HG03378 (cell line): Measurements from ENCODE around the gene FOXP1.
"Not testable (repeated sequence)": the region's sequence is repeated elsewhere in the genome, so short reads cannot be mapped to it uniquely, and the experiment has no call there.

Experiments
- ATAC-seq: cut with Tn5 transposase; IDR thresholded peaks from one replicate; pipeline ENCODE4 v1.9.1; 2021; ENCODE audit warnings: mild to moderate bottlenecking, moderate library complexity; ENCODE audit not compliant: unreplicated experiment

Gene FOXP1

DNA sequence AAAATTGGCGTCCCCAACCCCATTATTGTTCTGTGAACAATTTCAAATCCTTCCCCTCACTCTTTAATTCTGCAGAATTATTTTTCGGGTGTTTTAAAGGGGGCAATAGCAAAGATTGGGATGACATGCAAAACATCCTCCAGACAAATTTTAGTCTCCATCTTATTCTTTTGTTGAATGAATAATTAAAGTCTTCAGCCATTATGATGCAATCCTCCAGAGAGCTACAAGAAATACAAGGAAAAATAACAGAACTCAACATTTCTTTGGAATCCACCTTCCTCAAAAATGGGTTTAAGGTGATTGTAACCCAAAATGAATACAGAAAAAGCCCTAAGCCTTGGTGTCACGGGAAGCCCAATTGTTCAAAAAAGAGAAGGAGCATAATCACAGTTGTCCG, 49.9 kb downstream of the FOXP1 start:
- no peak for ATAC-seq

DNA sequence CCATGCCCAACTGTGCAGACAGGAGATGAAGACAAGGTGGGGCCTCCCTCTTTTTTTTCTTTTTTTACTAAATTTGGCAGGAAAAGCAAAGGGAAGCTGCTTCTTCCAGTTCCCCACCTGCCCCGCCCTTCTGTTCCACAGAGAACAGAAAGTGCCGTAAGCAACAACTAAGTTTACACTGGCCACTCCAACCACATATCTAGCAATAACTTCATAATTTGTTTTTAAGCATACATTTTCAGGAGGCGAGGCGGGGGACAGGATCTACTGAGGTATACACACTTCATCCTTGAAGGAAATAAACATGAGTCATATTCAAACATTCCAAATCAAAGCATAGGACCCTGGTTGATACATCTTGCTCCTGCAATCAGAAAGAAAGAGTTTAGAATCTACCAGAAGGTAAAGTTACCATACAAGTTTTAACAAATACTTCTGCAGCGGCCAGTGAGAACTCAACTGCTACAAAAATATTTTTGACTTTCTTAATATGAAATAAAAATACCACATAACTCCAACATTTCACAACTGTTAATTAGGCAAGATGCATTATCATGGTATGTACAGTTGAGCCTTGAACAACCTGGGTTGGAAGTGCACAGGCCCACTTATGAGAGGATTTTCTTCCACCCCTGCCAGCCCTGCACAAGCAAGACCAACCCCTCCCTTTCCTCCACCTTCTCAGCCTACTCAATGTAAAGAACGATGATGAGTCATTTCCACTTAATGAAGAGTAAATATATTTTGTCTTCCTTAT, 50.7 kb downstream of the FOXP1 start:
- ATAC-seq, result no peak

DNA sequence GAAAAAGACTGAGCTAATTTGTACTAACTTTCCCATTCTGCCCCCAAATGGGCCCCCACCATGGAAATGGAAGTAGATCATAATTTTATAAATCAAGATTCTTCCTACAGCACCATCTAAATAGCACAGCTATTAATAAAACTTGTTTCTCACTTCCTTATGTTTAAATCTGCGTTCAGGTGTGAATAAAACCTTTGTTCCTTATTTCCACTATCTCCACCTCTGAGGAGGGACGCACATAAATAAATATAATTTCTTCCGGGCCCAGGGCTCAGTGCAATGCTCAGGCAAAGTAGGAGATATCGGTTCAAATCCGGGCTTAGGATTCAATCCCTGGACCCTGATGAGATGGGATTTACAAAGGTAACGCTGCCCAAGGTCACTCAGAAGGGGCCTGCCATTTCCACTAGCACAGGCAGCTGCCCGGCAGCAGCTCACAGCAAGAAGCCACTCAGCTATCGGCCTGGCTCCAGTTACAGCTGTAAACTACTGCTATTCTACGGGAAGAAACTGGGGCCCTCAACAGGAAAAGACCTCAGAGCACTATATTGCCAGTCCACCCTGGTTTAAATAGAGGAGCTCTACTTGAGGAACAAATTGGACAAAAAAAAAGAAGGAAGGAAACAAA, 52.5 kb downstream of the FOXP1 start:
- ATAC-seq, result no peak

DNA sequence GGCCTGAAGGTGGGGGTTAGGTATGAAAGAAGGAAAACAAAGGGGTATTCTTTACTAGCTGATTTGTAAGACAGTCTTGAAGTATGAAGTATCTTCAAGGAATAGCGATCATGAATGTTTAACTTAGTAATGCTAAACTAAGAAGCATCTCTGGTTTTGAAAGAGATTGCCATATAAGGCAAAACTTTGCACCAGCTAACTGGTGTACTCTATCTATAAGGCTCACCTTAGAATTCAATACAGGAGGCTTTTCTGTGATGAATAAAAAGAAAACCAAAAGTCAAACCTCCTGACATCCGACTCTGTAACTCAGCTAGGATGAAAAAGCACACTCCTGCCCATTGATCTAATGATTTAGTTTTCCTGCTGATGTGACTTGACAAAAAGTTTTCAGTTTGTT, 54.7 kb downstream of the FOXP1 start:
- ATAC-seq, result peak; percentile 84

DNA sequence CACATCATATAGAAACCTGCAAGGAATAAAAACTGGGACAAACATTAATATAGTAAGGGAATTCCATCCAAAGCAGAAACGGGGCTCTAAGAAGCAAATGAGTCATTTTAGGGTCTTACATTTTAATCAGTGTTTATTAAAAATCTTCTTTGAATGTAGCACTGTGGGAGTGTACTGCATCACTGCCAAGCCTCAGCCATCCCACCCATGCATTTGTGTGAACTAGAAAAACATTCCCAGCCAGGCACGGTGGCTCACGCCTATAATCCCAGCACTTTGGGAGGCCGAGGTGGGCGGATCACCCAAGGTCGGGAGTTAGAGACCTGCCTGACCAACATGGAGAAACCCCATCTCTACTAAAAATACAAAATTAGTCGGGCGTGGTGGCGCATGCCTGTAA, 57.1 kb downstream of the FOXP1 start:
- not testable (repeated sequence) for ATAC-seq

DNA sequence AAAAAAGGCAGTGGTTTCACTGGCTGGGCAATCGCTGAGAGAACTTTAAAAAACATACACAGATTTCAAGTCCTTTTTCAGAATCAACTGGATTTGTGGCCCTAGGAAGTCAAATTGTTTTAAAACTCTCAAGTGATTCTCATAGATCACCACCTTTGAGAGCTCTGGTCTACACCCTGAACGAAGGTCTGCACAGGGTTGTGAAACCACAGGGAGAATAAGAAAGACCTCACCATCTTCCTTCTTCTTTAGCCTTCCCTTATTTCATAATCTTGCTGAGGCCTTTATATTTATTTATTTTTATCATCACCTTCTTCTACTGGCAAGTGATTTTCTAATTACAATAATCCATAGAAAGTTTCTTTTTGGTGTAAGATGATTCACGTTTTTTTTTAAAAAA, 58.1 kb downstream of the FOXP1 start:
- no peak for ATAC-seq

DNA sequence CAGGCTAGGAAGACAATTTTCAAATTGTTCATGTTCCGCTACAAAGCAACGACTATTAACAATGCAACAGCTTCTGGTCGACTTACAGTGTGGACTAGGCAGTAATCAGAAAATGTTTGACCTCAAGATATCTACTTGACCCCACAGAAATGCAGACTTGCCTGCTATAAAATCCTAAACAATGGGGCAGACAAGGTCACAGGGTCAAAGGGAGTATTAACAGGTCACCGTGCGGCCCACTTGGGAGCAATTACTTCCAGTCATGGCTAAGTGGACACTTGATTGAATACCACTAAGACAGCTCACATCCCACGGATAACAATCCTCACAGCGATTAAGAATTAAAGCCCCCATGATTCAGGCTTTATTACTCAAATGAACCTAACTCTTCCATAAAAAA, 58.9 kb downstream of the FOXP1 start:
- ATAC-seq, result no peak

DNA sequence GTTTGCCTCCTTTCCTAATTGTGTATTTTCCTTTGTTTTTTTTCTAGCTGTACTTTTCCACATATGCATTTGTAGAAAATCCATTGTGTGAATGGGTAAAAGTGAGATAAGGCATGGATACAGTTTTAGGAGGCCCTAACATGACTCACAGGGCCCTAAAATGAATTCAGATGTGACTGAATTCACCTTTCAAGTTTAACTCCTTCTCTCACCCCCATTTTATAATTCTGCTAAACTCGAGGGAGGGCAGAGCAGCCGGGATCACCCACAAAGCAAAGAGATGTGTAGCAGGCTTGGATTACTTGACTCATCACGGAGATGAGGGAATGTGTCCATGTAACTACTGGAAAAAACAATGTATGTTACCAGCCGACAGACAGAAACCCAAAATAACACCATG, 59.9 kb downstream of the FOXP1 start:
- ATAC-seq, result no peak

DNA sequence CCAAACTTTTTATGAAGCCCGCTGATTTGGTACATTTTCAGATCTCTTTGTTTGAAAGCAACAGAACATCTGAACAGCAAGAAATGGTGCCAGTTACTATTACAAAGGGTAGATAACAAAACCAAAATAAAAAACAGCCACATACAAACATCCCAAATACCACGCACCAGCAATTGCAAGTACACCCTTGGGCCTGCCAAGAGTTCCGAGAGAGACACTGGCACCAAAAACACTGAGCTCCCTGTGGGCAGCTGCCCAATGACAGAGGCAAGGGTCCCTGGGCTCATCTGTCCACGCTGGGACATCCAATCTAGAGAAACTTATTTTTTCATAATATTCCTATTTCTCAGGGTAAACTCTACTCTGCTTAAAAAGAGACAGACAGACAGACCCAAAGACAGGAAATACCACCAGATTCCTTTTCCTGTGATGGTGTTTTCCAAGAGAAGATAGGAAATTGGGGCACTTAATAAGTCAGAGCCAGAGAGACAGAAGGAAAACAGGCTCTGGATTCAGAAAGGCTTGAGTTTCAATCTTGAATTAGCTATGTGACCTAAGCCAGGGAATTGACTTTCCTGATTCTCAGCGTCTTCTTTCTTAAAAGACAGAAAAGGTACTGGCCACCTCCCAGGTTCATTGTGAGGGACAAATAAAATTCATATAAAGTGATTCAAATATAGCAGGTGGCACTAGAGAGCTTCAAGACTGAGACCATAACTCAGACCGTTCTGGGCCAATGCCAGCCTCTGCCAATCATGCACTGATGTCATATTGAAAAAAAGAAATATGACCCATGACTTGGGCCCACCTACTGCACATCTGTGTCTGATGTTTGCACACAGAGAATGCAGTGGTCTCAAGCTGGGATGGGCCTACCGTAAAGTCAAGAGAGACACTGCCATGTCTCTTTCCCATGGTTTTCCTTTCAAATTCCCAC, 61.3 kb downstream of the FOXP1 start:
- no peak for ATAC-seq

DNA sequence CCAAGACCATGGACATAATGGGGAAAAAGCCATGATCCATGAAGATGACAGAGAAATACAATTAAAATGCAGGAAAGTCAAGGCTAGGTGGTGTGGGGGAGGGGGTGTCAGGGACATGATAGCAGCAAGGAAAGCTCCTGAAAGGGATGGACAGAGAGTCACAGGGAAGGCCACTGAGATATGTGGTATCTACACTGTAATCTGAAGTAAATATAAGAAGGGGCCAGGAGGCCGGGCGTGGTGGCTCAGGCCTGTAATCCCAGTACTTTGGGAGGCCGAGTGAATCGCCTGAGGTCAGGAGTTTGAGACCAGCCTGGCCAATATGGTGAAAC, 62.5 kb downstream of the FOXP1 start:
- no peak for ATAC-seq

DNA sequence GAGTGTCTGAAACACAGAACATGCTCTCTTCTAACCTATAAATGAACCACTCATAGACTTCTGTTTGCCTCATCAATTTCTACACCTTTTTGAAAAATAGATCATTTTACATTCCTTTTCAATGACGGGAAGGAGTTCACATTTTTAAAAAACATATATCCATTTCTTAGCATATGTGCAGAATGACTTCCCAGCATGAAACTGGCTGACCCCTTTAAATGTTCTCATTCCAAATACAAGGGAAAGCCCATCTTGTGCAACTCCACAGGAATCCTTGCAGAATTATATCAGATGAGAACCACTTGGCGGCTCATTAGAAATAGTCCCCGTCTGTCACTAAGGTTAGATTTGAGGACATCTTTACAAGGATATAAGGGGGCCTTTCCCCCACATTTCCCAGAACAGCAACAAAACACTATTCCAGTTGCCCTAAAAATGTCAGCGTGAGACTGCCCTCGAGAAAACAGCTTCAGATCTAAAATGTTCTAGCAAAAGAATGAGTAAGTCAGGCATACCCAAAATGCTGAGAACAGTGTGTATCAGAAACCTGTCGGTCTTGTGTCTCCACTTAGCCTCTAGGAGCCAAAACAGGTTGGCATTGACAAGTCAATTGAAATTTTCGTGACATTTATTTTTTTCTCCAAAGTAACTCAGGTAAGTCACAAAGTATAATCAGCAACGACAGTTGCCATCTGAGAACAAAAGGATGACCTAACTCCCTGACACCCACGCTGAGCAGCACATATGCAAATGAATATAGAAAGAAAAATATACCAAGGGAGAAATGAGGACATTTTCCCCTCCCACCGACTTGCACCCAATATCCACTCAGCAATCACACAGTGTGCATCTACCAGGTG, 63.1 kb downstream of the FOXP1 start:
- ATAC-seq, result no peak

DNA sequence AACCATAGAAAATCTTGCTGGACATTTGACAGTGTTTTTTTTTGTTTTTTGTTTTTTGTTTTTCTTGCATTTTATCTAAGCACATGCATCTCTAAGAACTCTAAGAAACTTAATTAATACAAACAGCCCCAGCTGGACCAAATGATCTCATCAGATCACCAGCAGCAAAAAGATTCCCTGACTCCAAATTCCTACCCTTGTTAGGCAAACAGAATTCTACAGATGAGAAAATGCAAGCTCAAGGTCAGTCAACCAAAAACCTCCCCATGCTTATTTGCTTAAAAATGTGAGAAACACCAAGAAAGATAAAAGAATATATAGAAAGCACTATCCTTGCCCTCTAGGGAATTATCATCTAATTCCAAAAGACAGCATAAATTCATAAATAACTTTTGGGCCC, 65.4 kb downstream of the FOXP1 start:
- no peak for ATAC-seq

DNA sequence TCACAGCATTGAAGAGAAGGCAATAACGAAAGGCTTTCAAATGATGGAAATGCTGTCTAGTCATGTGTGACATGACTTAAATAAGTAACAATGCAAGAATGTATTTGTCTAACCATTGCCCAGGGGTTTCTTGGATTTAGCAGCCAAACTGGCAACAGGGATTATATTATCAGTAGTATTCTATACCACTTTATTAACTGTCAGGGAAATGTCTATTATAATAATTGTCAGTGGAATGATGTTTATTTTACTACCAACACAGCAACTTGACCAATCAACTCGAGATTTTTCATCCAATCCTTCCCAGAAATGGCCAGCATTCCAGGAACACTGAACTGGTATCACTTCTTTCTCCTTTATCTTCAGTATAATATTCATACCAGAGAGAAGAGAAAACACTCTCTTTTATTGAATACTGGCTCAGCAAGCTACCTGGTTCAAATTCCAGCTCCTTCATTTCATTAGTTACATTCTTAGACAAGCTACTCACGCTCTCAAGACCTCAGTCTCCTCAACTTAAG, 66.2 kb downstream of the FOXP1 start:
- ATAC-seq, result no peak

DNA sequence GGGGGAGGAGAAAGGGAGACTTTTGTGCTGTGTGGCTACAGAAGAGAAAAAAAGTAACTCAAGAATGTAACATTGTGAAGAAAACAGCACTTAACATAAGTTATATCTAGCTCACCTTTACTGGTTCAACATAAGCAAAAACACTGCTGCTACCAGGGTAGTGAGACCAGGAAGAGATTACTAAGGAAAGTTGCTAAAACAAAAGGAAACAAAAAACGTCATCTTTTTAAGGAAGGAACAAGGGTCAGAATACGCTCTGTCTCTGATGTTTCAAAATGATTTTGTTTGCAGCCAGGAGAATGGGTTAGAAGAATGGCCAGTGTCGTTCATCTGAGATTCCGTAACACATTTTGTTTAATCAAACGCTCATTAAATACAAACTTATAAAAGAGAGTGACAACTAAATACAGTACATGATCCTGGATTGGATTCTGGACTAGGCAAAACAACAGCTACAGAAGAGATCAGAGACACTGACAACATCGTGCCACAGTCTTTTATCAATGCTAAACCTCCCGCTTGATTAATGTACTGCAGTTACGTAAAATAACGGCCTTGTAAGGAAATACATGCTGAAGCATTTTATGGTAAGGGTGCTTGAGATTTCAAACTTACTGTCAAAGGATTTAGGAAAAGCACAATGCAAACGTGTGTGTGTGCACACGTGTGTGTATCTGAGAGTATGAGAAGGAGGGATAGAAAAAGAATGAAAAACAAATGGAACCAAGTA, 67.7 kb downstream of the FOXP1 start:
- no peak for ATAC-seq

DNA sequence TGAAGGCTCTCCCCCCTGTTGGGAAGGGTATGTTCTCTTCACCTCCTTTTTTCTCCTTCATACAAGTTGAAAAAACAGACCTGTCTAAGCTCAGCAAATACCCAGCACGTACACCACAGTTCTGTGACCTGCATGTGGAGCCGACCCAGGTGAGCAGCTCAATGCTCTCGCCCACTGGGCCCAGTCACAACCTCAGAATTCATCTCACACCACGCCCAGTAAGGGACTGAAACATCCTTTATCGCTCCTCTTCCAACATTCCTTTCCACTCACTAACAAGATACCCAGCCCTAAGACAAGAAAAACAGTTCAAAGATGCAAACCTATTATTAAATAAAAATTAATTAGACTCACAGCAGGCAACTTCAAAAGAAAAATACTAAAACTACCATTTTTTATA, 68.9 kb downstream of the FOXP1 start:
- no peak for ATAC-seq

DNA sequence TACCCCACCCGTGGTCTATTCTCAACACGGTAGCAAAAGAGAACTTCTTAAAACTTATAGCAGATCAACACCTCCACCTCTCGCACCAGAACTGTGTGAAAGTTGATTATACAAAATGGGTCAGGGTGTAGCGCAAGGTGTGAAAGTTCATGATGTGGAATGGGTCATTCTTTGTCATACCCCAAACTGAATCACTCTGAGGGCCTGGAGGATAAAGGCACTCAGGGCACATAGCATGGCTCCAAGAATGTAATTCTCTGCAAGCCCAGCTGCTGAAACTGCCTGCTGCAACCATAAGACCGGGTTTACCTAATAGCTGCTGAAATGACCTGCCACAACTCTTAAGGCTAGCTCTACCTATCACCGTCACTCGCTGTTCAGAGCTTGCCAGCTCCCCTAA, 70.0 kb downstream of the FOXP1 start:
- no peak for ATAC-seq

DNA sequence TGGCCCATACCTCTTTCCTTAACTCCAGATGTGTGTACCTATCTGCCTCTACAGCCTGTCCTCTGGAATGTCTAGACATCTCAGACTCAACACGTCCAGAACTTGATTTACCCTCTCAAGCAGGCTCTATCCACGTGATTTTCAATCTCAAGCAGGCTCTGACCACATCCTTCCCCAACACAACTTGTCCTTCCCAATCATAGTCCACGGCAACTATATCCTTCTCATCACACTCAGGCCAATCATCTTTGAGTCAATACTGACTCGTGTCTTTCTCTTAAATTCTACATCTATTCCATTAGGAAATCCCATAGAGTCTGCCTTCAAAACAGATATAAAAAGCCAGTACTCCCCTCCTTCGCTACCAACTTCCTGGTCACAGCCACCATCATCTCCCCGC, 70.4 kb downstream of the FOXP1 start:
- ATAC-seq, result no peak

DNA sequence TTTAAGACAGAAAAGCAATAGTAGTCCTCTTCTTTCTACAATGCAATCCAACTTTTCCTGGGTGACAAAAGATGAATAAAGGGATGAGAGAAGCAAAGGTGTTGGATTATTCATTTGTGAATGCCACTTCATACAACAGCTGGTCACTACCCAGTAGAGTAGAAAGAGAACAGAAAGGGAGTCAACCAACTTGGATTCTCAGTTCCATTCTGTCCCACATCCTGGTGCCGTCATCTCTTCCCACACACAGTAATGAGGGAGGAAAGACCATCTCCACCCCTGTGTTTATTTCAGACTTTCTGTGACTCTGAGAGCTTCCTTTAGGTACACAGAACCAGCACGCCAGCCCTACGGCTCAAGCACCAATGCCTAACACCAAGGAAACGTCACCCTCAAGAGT, 71.0 kb downstream of the FOXP1 start:
- no peak for ATAC-seq

DNA sequence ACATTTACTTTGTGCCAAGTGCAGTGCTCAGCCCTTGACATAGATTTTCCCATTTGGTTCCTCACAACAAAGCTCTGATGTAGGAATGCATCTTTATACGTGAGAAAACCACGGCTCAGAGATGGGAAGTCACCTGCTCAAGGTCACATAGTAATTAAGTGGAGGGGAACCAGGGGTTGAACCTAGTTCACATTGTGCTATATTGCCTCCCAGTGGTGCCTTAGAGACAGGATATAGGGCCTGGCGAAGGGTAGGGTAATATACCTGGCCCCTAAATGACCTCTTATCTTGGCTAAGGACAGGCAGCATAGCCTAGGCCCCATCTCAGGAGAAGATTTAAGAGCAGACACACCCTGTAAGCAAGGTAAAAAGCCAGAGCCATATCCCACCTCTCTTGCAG, 71.5 kb downstream of the FOXP1 start:
- ATAC-seq, result no peak

DNA sequence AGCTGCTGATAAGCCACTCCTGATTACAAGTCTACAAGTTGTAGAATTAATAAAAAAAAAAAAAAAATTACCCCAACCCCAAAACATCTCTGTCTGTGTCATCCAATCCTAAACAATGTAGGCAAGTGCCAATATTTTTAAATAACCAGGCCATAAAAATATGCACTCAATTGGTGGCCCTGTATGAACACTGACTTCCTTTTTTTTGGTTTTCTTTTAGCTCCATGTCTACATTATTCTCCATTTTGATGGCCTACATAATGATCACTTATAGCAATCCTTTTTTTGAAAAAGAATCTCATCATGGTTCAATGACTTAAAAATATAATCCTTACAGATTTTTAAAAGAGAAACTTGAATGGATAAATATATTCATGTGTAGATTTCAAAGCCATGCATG, 72.1 kb downstream of the FOXP1 start:
- ATAC-seq, result no peak
